Stimulated activated CD8-positive, alpha-beta memory T cell treated with anti-CD3 and anti-CD28 coated beads, Interleukin-15, amount 100 ng/mL, for 1 hour (primary cell): Measurements from ENCODE around the gene CCDC85A.
"Not testable (repeated sequence)": the region's sequence is repeated elsewhere in the genome, so short reads cannot be mapped to it uniquely, and the experiment has no call there.

Source experiments
- DNase-seq: peaks from one replicate; pipeline ENCODE4 v3.0.0-alpha.2; 2020; ENCODE audit warnings: low read depth

CCDC85A gene

DNA sequence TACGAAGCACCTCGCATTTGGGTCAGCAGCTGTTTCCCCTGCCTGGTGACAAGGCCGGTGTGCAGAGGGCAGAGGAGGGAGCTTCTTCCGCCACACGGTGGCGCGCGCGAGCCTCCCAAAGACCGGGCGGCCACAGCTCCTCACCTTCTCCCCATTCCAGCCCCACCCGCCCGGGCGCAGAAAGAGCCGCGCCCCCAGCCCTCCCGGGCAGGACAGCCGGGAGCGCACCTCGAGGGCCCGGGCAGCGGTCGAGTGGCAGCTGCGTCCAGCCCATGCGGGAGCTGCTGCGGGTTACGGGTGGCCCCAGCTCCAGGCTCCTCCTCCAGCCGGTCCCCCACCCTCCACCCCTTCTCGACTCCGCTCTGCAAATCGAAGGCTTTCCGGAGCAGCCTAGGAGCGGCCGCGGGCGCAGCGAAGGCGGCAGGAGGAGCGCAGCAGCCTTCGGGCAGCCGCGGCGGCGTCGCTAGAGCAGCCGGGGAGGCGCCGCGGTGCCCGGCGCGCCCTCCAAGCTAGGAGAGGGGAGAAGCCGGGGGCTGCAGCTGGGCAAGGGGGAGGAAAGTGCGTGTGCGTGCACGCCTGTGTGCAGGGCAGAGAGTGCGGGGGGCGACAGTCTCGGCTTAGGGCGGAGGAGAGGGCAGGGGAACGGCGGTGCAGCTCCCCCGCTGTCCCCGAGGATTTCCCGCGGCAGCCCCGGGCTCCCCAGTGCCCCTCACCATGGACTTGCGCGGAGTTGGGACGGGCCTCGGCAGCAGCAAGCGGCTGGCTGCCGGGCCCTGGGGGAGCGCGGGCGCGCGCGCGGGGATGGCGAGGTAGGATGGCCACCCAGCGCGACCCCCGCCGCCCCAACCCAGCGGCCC is at the start of gene CCDC85A:
TSS of gene CCDC85A (plus strand) at position 348 of the 857 bp plus-strand sequence. CDS start 635 bp downstream, outside the sequence.
- DNase-seq = peak; percentile 13

DNA sequence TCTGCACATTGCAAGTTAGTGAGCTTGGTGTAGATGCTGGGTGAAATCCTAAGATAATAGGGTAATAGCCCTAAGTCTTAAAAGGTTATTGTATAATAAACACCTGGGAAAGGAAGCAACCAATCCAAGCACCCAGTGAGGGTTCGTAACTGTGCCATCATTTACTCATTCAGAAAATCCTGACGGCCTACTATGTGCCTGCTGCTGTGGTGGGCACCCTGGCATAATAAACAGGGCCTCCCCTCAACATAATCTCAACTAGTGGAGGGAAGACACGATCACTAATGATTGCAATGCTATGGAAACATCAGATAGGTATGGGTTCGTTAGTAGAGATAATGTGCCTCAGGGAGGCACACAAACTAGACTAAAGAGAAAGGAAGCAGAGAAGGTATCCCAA is 48.9 kb upstream of the CCDC85A start:
- DNase-seq = no peak

DNA sequence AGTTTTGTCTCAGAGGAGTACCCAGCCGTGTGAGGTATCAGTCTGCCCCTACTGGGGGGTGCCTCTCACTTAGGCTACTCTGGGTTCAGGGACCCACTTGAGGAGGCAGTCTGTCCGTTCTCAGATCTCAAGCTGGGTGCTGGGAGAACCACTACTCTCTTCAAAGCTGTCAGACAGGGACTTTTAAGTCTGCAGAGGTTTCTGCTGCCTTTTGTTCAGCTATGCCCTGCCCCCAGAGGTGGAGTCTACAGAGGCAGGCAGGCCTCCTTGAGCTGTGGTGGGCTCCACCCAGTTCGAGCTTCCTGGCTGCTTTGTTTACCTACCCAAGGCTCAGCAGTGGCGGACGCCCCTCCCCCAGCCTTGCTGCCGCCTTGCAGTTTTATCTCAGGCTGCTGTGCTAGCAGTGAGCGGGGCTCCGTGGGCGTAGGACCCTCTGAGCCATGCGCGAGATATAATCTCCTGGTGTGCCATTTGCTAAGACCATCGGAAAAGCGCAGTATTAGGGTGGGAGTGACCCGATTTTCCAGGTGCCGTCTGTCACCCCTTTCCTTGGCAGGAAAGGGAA is 41.2 kb upstream of the CCDC85A start:
- not testable (repeated sequence) for DNase-seq

DNA sequence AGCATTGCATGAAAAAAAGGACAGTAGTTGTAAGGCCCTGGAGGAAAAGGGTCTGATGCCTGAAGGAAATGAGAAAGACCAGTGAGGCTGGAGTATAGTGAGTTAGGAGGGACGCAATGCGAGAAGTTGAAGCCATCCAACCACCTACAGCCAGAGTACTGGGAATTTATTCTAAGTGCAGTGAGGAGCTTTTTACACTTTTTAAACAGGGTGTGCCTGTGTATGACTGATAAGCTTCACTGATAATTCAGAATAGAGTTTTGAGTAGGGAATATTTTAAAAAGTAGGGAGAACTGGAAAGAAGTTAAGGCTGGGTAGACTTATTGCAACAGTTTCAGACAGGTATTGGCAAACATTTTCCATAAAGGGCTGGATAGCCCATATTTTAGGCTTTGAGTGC is 35.9 kb upstream of the CCDC85A start:
- DNase-seq = no peak

DNA sequence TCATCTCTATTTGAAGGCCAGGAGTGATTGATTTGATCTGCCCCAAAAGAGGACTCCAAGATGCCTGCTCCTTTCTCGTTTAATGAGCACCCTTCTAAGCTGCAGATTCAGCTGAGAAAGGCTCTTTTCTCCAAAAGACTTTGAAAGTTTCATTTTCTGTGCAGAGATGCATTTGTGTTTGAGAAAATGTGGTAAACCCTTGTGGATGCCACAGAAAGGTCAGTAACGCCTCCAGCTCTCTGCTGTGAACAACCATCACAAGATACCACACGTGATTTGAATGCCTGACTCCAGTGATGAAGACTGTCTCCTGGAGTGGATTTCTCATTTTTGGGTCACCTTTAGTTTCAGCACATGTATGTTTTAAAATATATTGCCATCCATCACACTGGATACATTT is 35.0 kb upstream of the CCDC85A start:
- DNase-seq = no peak

DNA sequence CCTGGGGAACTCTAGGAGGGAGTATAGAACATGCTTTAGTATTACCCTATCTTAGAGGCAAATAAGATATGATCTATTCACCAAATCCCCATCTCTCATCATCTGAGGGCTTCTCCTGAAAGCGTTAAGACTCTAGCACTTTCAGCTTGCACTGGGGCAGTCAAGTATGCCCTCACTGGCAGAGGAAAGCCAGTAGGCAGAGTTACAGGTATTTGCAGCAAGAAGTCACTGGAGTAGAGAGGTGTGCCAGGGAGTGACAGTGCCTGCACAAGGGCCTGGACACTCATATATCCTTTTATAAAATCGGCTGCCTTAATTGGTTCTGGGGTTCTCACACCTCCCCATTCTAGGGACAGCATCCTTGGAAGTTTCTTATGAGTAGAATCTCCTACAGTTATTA is 31.9 kb upstream of the CCDC85A start:
- DNase-seq = no peak

DNA sequence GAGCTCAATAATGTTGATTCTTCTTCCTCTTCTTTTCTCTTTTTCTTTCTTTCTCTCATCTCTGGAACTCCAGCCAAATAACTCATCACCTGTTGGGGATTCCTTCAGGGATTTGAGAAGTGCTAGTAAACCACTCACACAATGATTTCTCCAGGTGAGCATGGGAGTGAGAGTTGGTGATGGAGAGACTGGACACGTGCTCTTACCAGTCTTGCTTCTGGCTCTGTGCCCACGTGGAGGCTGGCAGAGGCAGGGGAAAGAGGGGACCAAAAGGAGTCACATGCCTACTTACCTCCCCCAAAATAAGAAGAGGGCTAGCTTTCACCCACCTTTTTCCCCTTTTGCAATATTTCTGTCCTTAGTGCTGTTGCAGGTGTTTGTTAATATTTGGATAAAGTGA is 28.6 kb upstream of the CCDC85A start:
- no peak for DNase-seq

DNA sequence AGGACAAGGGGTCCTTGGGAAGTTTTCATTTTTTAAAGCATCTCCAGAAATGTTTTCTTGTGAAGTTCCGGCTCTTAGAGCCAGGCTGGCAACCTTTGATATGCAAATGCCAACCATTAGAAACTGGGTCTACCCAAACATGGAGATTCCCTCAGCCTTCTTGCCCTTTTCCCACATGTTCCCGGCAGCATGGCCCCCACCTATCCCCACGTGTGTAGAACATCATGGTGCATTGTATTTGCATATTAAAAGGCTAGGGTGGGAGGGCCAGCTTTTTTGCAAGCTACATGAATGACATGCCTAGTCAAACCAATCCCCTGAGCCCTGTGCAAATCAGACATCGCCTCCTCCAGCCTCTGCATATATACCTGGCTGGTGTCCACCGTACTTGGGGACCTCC is 23.9 kb upstream of the CCDC85A start:
- not testable (repeated sequence) for DNase-seq

DNA sequence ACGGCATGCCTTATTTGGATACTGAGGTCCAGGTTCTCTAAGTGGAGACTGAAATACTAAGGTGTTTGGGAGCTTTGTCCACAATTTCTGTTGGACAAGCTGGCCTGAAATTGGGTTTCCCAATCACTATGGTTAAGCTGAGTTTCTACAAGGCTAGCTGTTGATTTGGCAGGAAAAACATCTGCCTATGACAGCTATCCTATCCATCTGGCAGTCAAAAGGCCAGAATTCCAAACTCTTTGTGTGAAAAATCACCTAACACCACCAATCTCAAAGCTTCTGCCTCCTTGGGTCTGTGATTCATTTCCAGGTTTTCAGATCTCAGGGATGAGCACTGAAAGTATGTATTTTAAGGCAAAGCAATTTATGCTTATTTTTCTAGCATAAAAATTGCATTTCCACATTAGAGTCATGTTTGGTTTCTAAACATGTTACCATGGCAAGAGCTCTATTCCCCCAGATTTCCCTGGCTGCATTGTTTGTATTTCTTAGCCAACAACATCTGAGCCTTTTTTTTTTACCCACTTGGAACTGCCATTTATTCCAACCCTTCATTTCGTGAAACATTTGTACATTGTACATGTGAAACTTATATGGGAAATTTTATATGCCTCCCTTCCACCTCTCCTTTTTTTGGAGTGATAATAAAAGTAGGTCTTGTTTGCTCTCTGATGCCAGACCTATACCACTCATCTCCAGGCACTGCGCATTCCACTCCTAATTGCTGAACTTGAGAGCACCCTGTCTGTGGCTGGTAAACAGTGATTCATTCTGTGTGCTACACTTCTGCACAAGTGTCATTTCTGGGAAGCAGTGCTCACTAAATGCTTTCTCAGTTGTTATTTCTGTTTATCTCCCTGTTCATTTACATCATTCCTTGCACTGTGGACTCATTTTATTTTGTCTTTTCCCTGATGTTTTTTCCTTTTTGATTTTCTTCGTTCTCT is 15.9 kb upstream of the CCDC85A start:
- no peak for DNase-seq

DNA sequence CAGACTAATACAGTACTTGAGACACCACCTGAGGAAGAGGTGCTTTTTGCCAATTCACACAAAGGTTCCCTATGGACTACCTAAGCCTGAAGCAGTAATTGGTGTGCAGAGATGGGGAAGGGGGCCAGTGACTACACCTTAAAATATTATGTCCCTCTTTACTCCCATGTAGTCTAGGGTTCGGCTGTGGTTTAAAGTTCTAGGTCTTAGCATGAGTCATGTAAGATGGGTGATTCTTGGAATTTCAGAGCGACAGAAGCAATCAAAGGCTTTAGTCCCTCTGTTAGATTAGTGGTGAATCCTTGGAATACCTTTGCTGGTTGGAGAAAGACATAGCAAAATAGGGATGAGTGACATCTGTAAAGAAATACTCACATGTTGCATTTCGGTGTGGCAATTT is 14.3 kb upstream of the CCDC85A start:
- DNase-seq = no peak

DNA sequence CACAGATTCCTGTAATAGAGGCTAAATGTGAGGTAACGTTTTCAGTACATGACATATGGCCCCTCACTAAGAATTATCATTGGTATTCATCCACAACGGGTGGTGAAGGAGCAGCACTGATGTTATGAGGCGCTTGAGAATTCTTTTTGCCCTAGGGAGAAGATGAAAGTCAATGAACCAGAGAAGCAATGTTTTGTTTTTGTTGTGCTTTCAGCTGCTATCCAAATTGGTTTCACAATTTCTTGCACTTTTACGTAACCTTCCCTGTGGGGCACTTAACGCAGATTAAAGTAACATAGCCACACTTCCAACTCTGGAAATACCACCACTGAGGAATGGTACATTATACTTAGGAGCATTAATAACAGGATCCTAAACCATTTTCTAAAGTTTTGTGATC is 13.3 kb upstream of the CCDC85A start:
- no peak for DNase-seq

DNA sequence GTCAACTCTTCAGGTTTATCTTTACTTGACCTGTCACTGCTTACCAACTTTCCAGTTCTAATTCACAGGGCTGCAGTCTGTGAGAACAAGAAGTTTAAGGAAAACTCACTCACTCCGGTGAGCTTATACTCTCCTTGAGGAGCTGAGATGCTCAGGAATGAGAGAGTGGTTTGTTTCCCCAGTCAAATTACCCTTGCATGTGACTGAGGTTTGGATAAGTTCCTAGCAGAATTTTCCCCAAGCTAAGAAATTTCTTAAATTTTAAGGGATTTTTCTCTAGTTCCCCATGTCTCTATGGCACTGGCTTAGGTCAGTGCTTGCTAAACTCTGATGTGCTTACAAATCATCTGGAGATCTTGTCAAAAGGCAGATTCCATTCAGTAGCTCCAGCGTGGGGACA is 12.8 kb upstream of the CCDC85A start:
- no peak for DNase-seq

DNA sequence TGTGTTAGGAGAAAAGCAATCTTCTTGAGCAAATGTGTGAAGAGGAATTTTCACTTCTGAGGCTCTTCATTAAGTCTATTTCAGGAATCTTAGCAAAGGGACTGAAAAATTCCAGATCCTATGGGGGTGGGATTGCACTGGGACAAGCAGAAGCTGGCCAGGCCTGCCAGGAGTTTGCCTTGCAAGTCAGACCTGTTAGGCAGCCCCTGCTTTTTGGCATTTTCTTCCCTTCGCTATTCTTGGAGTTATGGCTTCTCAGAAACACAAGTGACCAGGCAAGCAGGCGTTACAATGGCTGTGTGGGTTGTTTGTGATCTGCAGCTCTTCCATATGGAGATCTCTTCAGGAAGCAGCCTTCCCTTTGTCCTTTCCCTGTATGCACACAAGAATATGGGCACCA is 8.0 kb upstream of the CCDC85A start:
- DNase-seq = no peak

DNA sequence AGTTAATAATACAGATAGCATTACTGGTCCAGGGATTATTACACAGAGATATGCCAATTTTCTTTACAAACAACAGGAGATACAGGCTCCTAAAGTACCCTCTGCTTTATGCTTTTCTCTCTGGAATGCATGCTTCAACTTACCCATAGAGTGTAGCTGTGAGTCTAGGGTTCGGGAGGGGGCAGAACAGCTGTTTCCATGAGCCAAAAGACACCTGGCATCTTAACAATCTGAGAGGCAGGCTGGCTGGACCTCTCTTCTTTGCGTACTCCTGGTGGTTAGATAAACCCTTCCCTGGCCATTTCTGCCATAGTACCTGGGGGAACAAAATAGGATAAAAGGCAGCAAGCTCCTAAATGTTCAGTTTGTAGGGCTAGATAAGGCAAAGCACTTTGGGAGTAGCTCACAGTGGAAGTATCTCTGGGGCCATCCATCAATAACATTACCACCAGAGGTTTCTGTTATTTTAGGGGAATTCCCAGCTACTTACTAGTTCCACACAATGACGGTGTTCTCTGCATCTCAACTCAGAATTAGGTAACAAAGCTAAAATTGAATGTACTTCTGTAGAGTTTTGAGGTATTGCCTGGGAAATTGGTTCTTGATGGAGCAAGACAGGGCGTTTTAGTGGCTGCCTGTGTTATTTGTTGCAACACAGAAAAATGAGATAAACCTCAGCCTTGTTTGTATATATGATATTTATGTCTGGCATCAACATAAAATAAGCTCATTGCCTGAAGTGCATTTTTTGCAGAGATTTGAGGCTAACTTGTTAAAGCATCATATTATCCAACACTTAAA is 6.2 kb upstream of the CCDC85A start:
- DNase-seq = no peak

DNA sequence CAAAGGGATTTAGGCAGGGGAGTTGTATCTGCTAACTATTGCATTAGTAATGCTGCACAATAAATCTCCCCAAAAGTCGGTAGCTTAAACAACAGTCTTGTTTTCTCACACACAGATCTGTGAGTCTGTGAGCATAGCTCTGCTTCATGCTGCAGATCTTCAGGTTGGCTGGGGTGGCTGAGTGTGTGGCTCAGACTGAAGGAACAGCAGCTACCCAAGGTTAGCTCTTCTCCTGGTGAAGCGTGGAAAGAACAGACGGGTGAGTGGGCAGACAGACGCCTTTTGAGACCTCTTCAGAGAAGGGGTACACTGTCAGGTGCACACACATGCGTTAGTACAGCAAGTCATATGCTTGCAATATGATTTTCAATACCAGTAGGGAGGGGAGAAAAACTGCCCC is 3.9 kb upstream of the CCDC85A start:
- DNase-seq = no peak

DNA sequence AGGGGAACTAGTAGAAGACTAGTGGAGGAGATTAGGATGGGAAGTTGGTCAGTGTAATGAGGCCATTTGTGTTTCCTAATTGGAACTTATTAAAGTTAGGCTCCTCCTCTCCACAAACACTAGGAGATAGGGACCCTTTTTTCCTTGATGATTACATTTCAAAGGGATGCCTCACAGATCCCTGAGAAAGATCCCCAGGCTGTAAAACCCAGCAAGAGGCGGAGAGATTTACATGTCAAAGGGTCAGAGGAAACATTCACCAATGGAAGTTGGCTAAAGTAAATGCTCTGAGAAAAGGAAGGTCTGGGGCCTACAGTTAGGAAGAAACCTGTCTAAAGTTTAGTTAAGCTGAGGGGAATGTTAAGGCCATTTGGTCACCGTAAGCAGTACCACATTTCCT is 1.4 kb upstream of the CCDC85A start:
- no peak for DNase-seq

DNA sequence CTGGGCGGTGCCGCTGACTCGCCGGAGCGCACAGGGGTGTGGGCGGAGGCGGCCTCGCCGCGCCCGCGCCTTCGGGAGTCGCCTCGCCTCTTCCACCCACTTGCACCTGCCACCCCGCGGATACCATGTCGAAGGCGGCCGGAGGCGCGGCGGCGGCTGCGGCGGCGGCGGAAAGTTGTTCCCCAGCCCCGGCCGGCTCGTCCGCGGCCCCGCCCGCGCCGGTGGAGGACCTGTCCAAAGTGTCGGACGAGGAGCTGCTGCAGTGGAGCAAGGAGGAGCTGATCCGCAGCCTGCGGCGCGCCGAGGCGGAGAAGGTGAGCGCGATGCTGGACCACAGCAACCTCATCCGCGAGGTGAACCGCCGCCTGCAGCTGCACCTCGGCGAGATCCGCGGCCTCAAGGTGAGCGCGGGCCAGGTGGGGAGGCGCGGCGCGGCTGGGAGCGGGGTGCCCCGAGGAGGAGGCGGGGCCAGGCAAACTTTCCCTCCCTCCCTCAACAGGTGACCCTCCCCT is 766 bp downstream of the CCDC85A start:
- DNase-seq = no peak

DNA sequence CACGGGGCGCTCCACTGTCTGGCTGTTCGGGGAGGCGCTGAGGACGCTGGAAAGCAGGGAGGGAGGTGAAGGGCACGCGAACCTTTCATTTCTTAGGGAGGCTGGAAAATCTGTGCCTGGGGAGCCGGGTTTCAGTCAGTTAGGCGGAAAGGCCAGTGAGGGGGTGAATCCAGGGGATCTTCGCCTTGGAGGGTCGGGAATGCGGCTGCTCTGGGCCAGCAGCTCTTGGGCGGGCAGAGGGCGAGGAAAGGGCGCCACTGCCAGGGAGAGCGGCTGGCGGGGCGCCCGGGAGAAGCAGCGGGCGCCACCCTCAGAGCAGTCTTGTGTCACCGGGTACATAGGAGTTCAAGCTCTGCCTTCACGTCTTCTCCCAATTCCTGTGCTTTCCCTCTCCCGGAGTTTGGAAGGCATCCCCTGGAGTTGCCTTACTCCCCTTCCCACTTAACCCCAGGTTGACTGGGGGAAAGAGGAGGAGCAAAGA is 1.4 kb downstream of the CCDC85A start:
- no peak for DNase-seq

DNA sequence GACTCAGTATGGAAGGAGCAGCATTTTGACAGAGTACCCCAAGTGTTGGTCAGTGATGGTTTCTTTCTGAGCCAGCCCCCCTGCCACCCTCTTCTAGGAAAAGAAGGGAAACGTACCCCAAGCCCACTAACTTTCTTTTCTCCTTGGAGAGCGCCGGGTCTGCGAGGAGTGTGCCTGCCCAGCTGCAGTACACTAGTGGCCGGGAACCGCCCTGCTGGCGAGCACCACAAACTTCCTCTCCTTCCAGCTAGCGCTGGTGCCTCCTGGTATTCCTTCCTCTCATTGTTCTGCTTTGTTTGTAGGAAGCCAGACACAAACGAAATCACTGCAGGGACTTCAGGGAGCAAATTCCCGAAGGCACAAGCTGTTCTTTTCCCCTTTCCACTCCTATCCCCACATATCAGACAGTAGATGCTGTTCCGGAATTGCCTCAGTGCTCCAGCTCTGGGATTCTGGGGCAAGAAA is 1.8 kb downstream of the CCDC85A start:
- no peak for DNase-seq

DNA sequence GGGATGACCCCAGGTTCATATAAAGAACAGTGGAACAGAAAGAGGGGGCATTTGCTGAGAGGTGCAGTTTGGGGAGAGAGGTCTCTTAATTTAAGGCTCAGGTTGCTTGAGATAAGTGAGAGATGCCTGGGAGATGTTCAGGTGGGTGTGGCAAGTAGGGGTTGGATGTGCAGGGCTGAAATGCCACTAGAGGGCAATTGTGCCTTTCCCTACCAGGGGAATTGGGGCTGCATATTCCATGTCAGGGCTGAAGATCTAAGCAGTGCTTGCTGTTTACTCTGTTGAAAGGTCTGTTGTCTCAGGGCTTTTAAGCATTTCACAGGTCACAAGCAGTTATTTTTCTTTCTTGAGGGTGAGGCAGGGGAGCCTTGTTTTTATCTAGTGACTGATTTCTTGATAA is 7.8 kb downstream of the CCDC85A start:
- DNase-seq = no peak

DNA sequence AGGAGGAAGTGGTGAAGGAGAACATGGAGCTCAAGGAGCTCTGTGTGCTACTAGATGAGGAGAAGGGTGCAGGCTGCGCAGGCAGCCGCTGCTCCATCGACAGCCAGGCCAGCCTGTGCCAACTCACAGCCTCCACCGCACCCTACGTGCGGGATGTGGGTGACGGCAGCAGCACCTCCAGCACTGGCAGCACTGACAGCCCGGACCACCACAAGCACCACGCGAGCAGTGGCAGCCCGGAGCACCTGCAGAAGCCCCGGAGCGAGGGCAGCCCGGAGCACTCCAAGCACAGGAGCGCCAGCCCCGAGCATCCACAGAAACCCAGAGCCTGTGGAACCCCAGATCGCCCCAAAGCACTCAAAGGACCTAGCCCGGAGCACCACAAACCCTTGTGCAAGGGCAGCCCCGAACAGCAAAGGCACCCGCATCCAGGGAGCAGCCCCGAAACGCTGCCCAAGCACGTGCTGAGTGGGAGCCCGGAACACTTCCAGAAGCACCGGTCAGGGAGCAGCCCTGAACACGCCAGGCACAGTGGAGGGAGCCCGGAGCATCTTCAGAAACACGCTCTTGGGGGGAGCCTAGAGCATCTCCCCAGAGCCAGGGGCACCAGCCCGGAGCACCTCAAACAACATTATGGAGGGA is 9.0 kb downstream of the CCDC85A start:
- no peak for DNase-seq
